H7 (cell line): Measurements from ENCODE around the gene SREBF1. TPM values are rescaled to one million over a fixed set of nuclear protein-coding genes. Genes with fewer than 3 reads are reported as not detected.

ENCODE experiments used
- DNase-seq: peaks from one replicate; pipeline ENCODE4 v3.0.0; 2012
- H3K27me3 ChIP-seq: 2 replicates; pipeline ENCODE4 v1.6.0; 2011; ENCODE audit warnings: mild to moderate bottlenecking, low read length; ENCODE audit not compliant: control insufficient read depth, insufficient read depth
- H3K36me3 ChIP-seq: replicated peaks from 2 replicates; pipeline ENCODE4 v1.5.1; 2011; ENCODE audit warnings: low read length; ENCODE audit not compliant: control insufficient read depth, insufficient read depth
- H3K4me3 ChIP-seq: 2 replicates; pipeline ENCODE4 v1.5.1; 2011; ENCODE audit warnings: low read depth, mild to moderate bottlenecking, control low read depth, low read length, moderate library complexity; ENCODE audit not compliant: insufficient read depth
- total RNA-seq: library from RNA; depleted of rRNA; stranded (reverse); fragments of >200 nt; shearing (Covaris generic); gene quantifications from 2 replicates; pipeline ENCODE4 v1.2.3, GENCODE V29; 2014; rRNA removed

The SREBF1 gene
- total RNA-seq: 34.2 and 43.6 TPM in 2 replicates

GRCh38 chr17:17836818-17837379 lies at the start of gene SREBF1:
TSS of gene SREBF1 (minus strand) at chr17:17836986. CDS start at chr17:17836817, 169 bp downstream.
- Histone ChIP-seq H3K4me3 (peak within 1 kb of the TSS; percentile 100), H3K27me3 (no peaks in the 10 kb centered on the region), H3K36me3 (peaks cover 4% of the 10 kb centered on the region)
- DNase-seq: peak; percentile 99

DNA sequence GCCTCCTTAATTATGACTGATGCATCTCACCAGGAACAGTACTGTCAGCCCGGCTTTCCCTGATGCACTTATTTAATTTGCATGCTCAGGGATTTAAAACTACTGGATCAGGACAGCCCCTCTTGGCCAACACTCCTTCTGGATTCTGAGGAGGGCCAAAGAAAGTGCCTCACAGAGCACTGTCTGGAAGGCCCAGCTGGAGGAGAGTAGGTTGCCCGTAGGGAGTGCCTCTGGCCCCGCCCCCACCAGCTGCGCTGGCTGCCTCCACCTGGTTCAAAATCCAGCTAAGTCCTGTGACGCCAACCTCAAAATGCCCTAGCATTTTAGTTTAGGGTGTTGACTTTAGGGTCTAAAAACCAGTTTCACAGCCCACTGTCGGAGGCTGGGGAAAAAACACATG lies 49.4 kb upstream of the SREBF1 start:
- H3K36me3 ChIP-seq: no peaks in the 10 kb centered on the region
- DNase-seq: no peak
- H3K4me3 ChIP-seq: no peak overlapping the region
- H3K27me3 ChIP-seq: no peaks in the 10 kb centered on the region

DNA sequence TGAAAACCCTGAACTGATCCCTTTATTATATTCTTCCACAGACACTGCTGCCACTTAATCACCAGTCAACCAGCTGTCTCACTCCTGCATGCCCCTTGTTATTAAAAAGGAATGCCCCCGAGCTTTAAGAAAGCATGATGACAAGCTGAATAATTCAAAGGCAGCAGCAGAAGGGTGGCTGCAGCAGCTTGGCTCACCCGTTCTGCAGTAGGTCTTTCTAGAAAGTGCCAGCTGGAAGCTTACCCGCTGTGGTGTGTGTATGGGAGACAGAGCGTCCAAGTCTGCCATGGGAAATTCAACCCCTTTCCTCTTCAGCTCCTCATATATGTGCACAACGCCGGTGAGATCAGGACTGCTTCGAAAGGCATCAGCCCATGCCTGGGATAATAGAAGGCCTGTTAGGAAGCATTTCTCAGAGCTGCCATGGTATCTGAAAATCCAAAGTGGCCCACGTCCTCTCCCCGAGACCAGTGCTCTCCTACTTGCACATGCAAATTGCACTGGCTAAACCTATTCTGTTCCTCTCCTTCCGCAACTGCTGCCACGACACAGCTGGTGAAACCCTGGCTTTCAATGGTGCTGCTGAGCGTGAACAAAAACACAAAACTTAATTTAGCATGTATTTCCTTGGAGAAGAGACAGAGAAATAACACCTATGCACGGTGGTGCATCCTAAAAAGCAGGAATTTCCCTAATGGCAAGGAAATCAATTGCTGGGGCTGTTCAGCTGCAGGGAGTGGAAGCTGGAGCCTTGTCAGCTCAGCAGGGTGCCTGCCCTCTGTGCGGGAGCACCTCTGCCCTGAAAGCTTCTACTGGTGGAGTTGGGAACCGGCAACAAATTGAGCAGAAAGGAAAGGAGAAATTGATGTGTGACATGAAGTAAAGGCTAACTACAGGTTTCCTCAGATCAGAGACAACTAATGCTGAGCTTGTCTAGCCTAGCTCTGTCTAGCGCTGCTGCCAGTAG lies 47.9 kb upstream of the SREBF1 start:
- no peaks in the 10 kb centered on the region for H3K27me3 ChIP-seq
- no peak overlapping the region for H3K4me3 ChIP-seq
- peak; percentile 67 for DNase-seq
- no peaks in the 10 kb centered on the region; the same call in 1 of the 2 replicates for H3K36me3 ChIP-seq

DNA sequence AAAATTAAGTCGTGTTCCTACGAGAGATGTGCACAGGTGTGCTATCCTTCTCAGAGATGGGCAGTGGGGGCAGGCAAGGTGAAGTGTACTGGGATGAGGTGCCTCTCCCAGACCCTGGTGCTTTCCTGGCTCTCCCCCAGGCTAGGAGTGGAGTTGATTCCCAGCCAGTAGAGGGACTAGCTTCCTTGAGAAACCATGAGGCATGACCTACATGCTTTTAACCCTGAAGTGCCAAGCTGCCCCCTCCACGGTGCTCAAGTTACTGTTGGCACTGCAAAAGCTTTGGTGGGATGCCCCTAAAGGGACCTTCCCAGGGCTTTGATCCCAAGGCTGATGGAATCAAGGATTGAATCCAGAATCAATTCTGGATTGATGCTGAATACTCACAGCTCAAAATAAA lies 47.0 kb upstream of the SREBF1 start:
- no peaks in the 10 kb centered on the region for H3K27me3 ChIP-seq
- H3K36me3 ChIP-seq: no peaks in the 10 kb centered on the region; the same call in 1 of the 2 replicates
- no peak overlapping the region for H3K4me3 ChIP-seq
- DNase-seq: no peak

GRCh38 chr17:17882082-17882581 lies 45.3 kb upstream of the SREBF1 start:
- no peak for DNase-seq
- no peak overlapping the region for H3K4me3 ChIP-seq
- no peaks in the 10 kb centered on the region; the same call in 1 of the 2 replicates for H3K36me3 ChIP-seq
- no peaks in the 10 kb centered on the region for H3K27me3 ChIP-seq

DNA sequence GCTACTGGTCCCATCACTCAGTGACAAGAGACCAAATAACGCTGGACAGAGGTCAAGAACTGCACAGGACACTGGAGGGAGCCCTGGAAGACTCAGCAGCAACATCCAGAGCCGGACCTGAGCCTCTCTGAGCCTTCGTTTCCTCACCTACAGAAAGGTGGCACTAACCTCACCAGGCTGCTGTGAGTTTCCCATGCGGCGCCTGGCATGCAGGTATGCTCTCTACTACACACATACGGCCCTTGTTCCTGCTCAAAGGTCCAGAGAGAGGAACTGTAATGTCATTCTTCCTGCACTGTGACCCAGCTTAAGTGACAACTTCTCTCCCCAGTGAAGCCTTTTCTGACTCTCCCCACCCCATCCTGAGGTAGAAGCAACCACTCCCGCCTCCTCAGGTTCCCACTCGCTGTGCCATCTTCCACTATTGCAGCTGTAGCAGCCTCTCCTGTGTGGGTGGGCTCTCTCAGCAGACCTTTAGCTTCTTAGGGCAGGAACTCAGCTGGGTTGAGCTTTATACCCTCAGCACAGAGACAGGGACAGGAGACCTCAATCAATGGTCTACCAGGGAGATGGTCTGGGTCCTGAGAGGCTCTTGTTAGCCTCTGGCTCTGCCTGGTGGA lies 43.9 kb upstream of the SREBF1 start:
- no peaks in the 10 kb centered on the region; the same call in 1 of the 2 replicates for H3K36me3 ChIP-seq
- H3K27me3 ChIP-seq: no peaks in the 10 kb centered on the region
- H3K4me3 ChIP-seq: no peak overlapping the region
- no peak for DNase-seq

DNA sequence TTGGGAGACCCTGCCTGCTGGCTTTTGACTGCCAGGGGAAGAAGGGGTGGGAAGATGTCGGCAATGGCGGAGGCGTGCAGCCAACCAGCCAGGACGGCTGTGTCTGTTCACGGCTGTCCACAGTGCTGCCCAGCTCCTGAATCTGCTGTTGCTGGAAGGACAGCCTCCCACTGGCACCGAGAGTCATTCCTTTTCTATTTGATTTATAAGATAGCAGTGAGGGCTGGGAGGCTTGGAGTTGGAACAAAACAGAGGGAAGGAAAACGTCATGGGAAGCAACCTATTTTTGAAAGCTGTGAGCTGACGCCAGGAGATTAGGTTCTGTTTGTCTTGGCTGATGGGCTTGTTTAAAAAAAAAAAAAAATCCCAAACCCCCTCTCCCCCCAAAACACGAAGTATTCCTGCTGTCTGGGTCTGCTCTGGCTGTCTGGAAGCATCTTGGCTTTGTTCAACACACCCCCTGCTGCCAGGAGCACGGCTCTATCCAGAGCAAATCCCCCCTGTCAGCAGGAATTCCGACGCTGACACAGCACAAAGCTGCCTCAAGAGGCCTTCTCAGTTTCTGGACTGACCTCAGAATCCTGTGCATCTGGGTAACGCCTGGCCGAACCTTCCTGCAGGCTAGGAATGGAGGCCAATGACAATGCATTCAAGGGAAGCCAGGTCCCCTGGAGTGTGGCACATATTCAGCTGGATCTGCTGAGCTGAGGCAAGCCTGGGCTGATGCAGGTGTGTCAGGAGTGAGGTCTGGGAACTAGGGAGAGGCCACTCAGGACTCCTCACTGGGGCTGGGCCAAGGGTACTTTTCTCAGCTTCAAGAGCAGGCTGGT lies 41.0 kb upstream of the SREBF1 start:
- no peaks in the 10 kb centered on the region; the same call in 1 of the 2 replicates for H3K36me3 ChIP-seq
- DNase-seq: peak; percentile 81
- H3K4me3 ChIP-seq: no peak overlapping the region
- no peaks in the 10 kb centered on the region for H3K27me3 ChIP-seq

DNA sequence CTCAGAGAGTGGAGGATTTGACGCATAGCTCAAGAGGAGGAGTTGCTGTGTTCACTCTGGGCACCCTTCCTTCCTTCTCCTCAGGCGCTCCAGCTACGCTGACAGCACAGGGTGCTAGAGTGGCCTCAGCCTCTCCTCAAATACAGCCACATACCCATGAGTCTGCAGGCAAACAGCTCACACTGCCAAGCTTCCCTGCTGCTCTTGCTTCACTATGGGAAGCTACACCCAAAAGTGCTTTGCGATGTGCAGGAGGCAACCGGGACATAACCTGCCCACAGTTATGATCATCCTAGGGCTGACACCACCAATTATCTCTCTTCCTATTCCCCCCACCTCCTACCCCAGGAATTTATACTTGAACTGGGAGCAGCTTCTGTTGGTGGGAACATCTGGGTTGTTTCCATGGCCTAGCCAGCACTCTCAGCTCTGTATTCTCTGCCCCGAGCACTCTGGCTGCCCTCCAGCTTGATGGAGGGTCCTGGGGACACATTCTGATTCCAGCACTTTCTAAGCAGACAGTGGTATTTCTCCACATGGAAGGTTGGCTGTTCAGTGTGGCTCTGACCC lies 40.3 kb upstream of the SREBF1 start:
- no peak for DNase-seq
- Histone ChIP-seq H3K27me3 (no peaks in the 10 kb centered on the region), H3K4me3 (no peak overlapping the region), H3K36me3 (no peaks in the 10 kb centered on the region; the same call in 1 of the 2 replicates)

DNA sequence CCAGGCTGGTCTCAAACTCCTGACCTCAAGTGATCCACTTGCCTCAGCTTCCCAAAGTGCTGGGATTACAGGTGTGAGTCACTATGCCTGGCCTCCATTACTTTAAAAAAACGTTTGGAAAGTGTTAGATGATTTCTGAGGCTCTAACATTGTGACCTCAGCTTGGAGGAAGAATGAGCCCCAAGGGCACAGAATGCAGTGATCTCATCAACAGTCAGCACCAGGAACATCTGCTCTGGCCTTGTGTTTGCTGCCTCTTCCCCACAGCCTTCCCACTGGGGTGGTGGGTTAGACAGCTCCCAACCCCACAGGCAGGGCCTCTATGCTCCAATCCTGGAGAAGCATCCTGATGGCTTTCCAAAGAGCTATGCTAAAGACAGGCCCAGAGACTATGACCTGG lies 37.7 kb upstream of the SREBF1 start:
- no peak overlapping the region for H3K4me3 ChIP-seq
- DNase-seq: no peak
- H3K36me3 ChIP-seq: no peaks in the 10 kb centered on the region
- no peaks in the 10 kb centered on the region for H3K27me3 ChIP-seq

DNA sequence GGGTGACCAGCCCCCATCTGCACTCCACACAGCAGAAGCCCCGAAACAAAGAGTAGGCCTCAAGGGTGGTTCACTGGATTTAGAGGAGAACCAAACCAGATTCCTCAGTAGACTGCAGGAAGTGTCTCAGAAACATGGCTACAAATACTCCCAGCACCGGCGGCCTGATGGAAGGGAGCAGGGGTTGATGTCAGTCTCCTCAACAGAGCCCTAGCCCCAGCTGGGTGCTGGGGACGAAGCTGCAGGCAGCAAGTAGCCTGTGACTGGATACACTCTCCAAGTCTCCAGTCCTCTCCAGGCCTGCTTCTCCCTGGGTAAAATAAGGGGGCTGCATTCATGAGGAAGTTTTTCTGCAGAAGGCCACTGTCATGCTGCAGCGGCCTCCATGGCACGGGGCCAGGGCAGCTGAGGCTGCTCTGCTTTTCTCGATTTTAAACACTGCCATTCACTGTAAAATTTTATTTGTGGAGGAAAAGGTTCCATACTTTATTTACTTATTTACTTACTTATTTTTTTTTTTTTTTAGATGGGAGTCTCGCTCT lies 36.7 kb upstream of the SREBF1 start:
- Histone ChIP-seq H3K27me3 (no peaks in the 10 kb centered on the region), H3K4me3 (no peak overlapping the region), H3K36me3 (no peaks in the 10 kb centered on the region)
- no peak for DNase-seq

- no peaks in the 10 kb centered on the region for H3K27me3 ChIP-seq
- no peaks in the 10 kb centered on the region for H3K36me3 ChIP-seq
- no peak for DNase-seq
- H3K4me3 ChIP-seq: no peak overlapping the region
Observed at GRCh38 chr17:17872547-17873345, 36.0 kb upstream of the SREBF1 start.

GRCh38 chr17:17871913-17872312 lies 35.1 kb upstream of the SREBF1 start:
- no peak for DNase-seq
- Histone ChIP-seq H3K27me3 (no peaks in the 10 kb centered on the region), H3K4me3 (no peak overlapping the region), H3K36me3 (no peaks in the 10 kb centered on the region)

GRCh38 chr17:17870247-17870646 lies 33.5 kb upstream of the SREBF1 start:
- no peak overlapping the region for H3K4me3 ChIP-seq
- H3K36me3 ChIP-seq: no peaks in the 10 kb centered on the region
- peak; percentile 58 for DNase-seq
- no peaks in the 10 kb centered on the region for H3K27me3 ChIP-seq
